HepG2 (cell line): Measurements from ENCODE around the gene RASSF4. TPM values are rescaled to one million over a fixed set of nuclear protein-coding genes. Genes with fewer than 3 reads are reported as not detected.

ENCODE experiments used
- ATAC-seq: fragments of 200-7000 bp; cut with Tn5 transposase; 3 replicates; pipeline ENCODE4 v1.9.1; 2020; ENCODE audit warnings: mild to moderate bottlenecking, moderate library complexity
- BruUV-seq: library from RNA; stranded (reverse); fragments of 400-500 nt; replicated peaks from 2 replicates; lab custom pipeline; 2021; lab: Mats Ljungman, UMichigan
- CTCF ChIA-PET: fragments of 300-600 bp; formaldehyde crosslinking; extraction: SDS; loops from one replicate; lab custom pipeline; 2021; ENCODE audit warnings: low total read pairs, inconsistent platforms, low intra/inter-chr PET ratio; lab: Yijun Ruan, JAX
- POLR2A ChIA-PET: fragments of 350-600 bp; sonication (Branson Sonifier 250); formaldehyde crosslinking; loops from one replicate; lab custom pipeline; 2020; ENCODE audit warnings: antibody characterized with exemption, inconsistent platforms; lab: Yijun Ruan, JAX
- DNase-seq: peaks from one replicate; pipeline ENCODE4 v3.0.0-alpha.2; 2015; ENCODE audit warnings: low spot score
- FAIRE-seq: peaks from 3 replicates; lab custom pipeline; 2011; peaks lifted over from hg19 to GRCh38; lab: Jason Lieb, UNC
- H2AFZ ChIP-seq: one replicate; pipeline ENCODE4 v1.6.1; 2011; ENCODE audit warnings: low read length, inconsistent platforms
- H3K27ac ChIP-seq: fragments of 300-600 bp; 3 replicates; pipeline ENCODE4 v1.8.0; 2011; ENCODE audit warnings: mixed run types, mild to moderate bottlenecking, mixed read lengths, low read length, inconsistent platforms; ENCODE audit not compliant: insufficient read depth; ENCODE audit errors: extremely low read length
- H3K27me3 ChIP-seq, 2 experiments: fragments of 200-600 bp in 1 of 2; 2 replicates in 1 of 2; 3 replicates in 1 of 2; pipeline versions ENCODE4 v1.6.0 to v1.8.0; 2011; ENCODE audit warnings: low read length in 2 of 2, mild to moderate bottlenecking in 2 of 2, moderate library complexity in 2 of 2, inconsistent platforms in 1 of 2; ENCODE audit not compliant: insufficient read depth in 2 of 2, control insufficient read depth in 1 of 2
- H3K36me3 ChIP-seq, 2 experiments: fragments of 200-600 bp in 1 of 2; replicated peaks in 1 of 2; 2 replicates in 1 of 2; 3 replicates in 1 of 2; pipeline versions ENCODE4 v1.5.1 to v1.8.0; 2011; ENCODE audit warnings: low read length in 2 of 2, inconsistent platforms in 1 of 2; ENCODE audit not compliant: insufficient read depth in 2 of 2, control insufficient read depth in 1 of 2
- H3K4me1 ChIP-seq: 2 replicates; pipeline ENCODE4 v1.5.1; 2012; ENCODE audit warnings: low read length, inconsistent platforms; ENCODE audit not compliant: insufficient read depth
- H3K4me2 ChIP-seq: 2 replicates; pipeline ENCODE4 v1.6.0; 2011; ENCODE audit warnings: low read depth, low read length, inconsistent platforms
- H3K4me3 ChIP-seq, 3 experiments: fragments of 200-600 bp in 1 of 3; sonication (generic), shearing (Covaris generic) in 1 of 3; replicated peaks in 1 of 3; 2 replicates each; pipeline ENCODE4 v1.5.1; 2011 to 2016; ENCODE audit warnings: low read length in 3 of 3, inconsistent platforms in 2 of 3, low read depth in 2 of 3, mild to moderate bottlenecking in 2 of 3, control low read depth in 1 of 3, mixed read lengths in 1 of 3; ENCODE audit not compliant: insufficient read depth in 1 of 3
- H3K79me2 ChIP-seq: one replicate; pipeline ENCODE4 v1.6.1; 2011; ENCODE audit warnings: low read length, inconsistent platforms; ENCODE audit not compliant: insufficient read depth
- H3K9ac ChIP-seq: 2 replicates; pipeline ENCODE4 v1.6.0; 2011; ENCODE audit warnings: mild to moderate bottlenecking, low read depth, low read length, inconsistent platforms; ENCODE audit not compliant: insufficient read depth
- H3K9me3 ChIP-seq: 2 replicates; pipeline ENCODE4 v1.5.1; 2012; ENCODE audit warnings: mild to moderate bottlenecking, low read length
- H4K20me1 ChIP-seq: 2 replicates; pipeline ENCODE4 v1.6.0; 2011; ENCODE audit warnings: inconsistent platforms, mild to moderate bottlenecking, low read length, moderate library complexity; ENCODE audit not compliant: insufficient read depth
- FLYWCH1 ChIP-seq: sonication (generic); formaldehyde crosslinking; IDR thresholded peaks from 2 replicates; pipeline ENCODE4 v1.8.1; 2023; ENCODE audit warnings: mild to moderate bottlenecking, missing genetic modification reagents
- NCOA5 ChIP-seq: sonication (generic); formaldehyde crosslinking; IDR thresholded peaks from 2 replicates; pipeline ENCODE4 v1.4.0; 2020; ENCODE audit warnings: missing genetic modification reagents
- YEATS4 ChIP-seq: sonication (generic); formaldehyde crosslinking; IDR thresholded peaks from 2 replicates; pipeline ENCODE4 v1.4.0; 2020; ENCODE audit warnings: missing genetic modification reagents, borderline replicate concordance
- ZBED4 ChIP-seq: sonication (generic); formaldehyde crosslinking; IDR thresholded peaks from 2 replicates; pipeline ENCODE4 v1.4.0; 2020; ENCODE audit warnings: missing genetic modification reagents, borderline replicate concordance
- WGBS: methylation state at CpG from one replicate; pipeline ENCODE4 v1.1.6; 2017; ENCODE audit warnings: low lambda C conversion rate; 5-methylcytosine and 5-hydroxymethylcytosine counted together
- in situ Hi-C: cut with HindIII; loops from 2 replicates; pipeline ENCODE4 v1.10.0; 2017; ENCODE audit warnings: low pct_unique_long_range_greater_than_20kb; ENCODE audit not compliant: extremely low pct_ligation_motif_present
- intact Hi-C: fragments of 100-400 bp; cut with micrococcal nuclease; formaldehyde crosslinking; loops from one replicate; pipeline ENCODE4 v1.10.0; 2022; ENCODE audit not compliant: unreplicated experiment
- polyA plus RNA-seq, 8 experiments: library from polyadenylated mRNA; depleted of rRNA in 3 of 8; stranded (reverse) in 7 of 8; unstranded in 1 of 8; fragments of >200 nt; fragmentation: Illumina TruSeq in 4 of 8; extraction: Trizol in 4 of 8; gene quantifications; 2 replicates each; pipeline versions ENCODE4 v1.2.1 to v1.2.3, GENCODE V29; 2011 to 2016; ENCODE audit warnings: low read depth in 4 of 8, missing spikeins in 1 of 8, mixed read lengths in 1 of 8; ENCODE audit not compliant: insufficient read depth in 1 of 8
- total RNA-seq, 5 experiments: library from RNA; depleted of rRNA; stranded (reverse); fragments of >200 nt; fragmentation: Illumina TruSeq; extraction: Trizol; gene quantifications; 2 replicates each; pipeline ENCODE4 v1.2.3, GENCODE V29; 2016; ENCODE audit warnings: low read depth in 1 of 5

The RASSF4 gene
- total and polyA plus RNA-seq, 2 of the 13 experiments (the other 11 are each of a cell fraction or from before 2014, with no cell fraction given), result 34.0 to 51.7 TPM

GRCh38 chr10:44967616-44968015 lies 8.0 kb downstream of the RASSF4 start:
- H2AFZ ChIP-seq, result no peak overlapping the region
- H3K4me3 ChIP-seq, result no peak overlapping the region
- H3K9ac ChIP-seq, result no peak overlapping the region
- intact Hi-C loops (no loop called here), in situ Hi-C loops (loop anchor here (25.0 kb wide), 1 partner anchor 1555 kb away; the partner anchor contains the start of gene HNRNPF)
- H3K36me3 ChIP-seq, result peaks cover 15 to 45% of the 10 kb centered on the region in 2 experiments; a peak in 4 of 5 replicates
- 98% methylated on average over 4 of the region's 4 CpGs for WGBS
- CTCF ChIA-PET, result no interaction called here
- H3K9me3 ChIP-seq, result no peaks in the 10 kb centered on the region
- BruUV-seq, result no TSS peak
- peaks cover 53% of the 10 kb centered on the region for H3K79me2 ChIP-seq
- DNase-seq, result no peak
- H4K20me1 ChIP-seq, result peaks cover 9% of the 10 kb centered on the region; the same call in 1 of the 2 replicates
- H3K4me1 ChIP-seq, result peaks cover 62% of the 10 kb centered on the region
- H3K27me3 ChIP-seq, result no peaks in the 10 kb centered on the region
- no peak overlapping the region for H3K4me2 ChIP-seq
- TF ChIP-seq YEATS4 (CRISPR knock-in tag) (no peak), NCOA5 (CRISPR knock-in tag) (no peak), ZBED4 (CRISPR knock-in tag) (no peak), FLYWCH1 (CRISPR knock-in tag) (no peak)
- TF ChIP-seq, all 625 proteins: peak for 0
- ATAC-seq (no peak), FAIRE-seq (no peak)
- no peak overlapping the region for H3K27ac ChIP-seq
- POLR2A ChIA-PET, result interaction anchor here (1.1 to 13.2 kb wide), 5 partner anchors 8 to 708 kb away, joined by 3 to 407 read pairs (median 9); partner anchors contain the start of genes DEPP1 and RASSF4
